Cardiac fibroblast (primary cell): ENCODE measurements around the gene EIF1AD.
"Not testable (repeated sequence)": the region's sequence is repeated elsewhere in the genome, so short reads cannot be mapped to it uniquely, and the experiment has no call there.

ENCODE experiments used
- DNase-seq, 2 donors: peaks; one replicate each; pipeline versions ENCODE4 v3.0.0 to v3.0.0-alpha.2; 2010; ENCODE audit warnings: low read depth in 2 of 2
- H3K4me3 ChIP-seq, 2 donors: replicated peaks in 1 of 2; 1 replicate in 1 of 2; 2 replicates in 1 of 2; pipeline ENCODE4 v1.5.1; 2011; ENCODE audit warnings: low read depth in 2 of 2, low read length in 2 of 2, mild to moderate bottlenecking in 2 of 2, moderate library complexity in 1 of 2
- TF ChIP-seq, protein P1 (sequence below): IDR thresholded peaks from one replicate; pipeline ENCODE4 v1.5.1; 2011; ENCODE audit warnings: low read depth, mild to moderate bottlenecking, low read length, inconsistent platforms

Gene EIF1AD

GRCh38 chr11:65958774-65959420, 43.1 kb downstream of the EIF1AD start:
- no peak overlapping the region for H3K4me3 ChIP-seq
- TF ChIP-seq, protein P1, sequence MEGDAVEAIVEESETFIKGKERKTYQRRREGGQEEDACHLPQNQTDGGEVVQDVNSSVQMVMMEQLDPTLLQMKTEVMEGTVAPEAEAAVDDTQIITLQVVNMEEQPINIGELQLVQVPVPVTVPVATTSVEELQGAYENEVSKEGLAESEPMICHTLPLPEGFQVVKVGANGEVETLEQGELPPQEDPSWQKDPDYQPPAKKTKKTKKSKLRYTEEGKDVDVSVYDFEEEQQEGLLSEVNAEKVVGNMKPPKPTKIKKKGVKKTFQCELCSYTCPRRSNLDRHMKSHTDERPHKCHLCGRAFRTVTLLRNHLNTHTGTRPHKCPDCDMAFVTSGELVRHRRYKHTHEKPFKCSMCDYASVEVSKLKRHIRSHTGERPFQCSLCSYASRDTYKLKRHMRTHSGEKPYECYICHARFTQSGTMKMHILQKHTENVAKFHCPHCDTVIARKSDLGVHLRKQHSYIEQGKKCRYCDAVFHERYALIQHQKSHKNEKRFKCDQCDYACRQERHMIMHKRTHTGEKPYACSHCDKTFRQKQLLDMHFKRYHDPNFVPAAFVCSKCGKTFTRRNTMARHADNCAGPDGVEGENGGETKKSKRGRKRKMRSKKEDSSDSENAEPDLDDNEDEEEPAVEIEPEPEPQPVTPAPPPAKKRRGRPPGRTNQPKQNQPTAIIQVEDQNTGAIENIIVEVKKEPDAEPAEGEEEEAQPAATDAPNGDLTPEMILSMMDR, result no peak
- DNase-seq, result no peak

DNA sequence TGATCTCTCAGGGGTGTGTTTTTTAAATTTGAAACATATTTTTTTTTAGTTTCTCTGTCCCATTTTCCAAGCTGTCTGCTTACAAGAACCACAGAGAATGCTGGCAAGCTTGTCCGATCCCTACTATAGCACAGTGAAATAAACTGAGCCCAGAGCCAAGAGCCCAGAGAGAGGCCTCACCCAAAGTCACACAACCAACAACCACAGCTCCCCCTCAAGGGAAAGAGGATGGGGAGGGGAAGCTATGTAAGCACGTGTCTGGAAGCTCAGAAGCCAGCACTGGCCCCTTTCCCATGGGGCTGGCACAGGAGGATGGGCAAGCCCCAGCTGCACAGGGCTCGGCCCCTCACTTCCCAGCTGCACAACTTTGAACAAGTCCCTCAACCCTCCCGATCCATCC, 43.7 kb downstream of the EIF1AD start:
- TF ChIP-seq, protein P1, result no peak
- no peak for DNase-seq
- no peak overlapping the region for H3K4me3 ChIP-seq

DNA sequence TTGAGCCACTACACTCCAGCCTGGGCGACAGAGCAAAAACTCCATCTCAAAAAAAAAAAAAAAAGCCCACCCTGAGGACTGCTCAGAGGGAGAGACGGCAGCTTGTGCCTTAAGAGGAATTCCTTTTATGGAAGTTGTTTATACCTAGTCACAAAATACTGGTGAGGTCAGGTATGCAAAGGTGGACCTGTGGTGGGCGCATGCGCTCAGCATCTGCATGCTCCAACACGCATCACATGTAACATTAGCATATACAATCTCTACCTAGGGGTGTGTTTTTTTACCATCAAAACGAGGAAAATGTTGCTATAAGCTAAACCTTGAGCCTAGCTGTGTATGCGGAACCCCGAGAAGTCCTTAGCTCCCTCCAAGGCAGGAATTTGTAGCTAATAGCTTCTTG, 47.2 kb downstream of the EIF1AD start:
- no peak for DNase-seq
- TF ChIP-seq, protein P1, result no peak
- H3K4me3 ChIP-seq, result no peak overlapping the region

GRCh38 chr11:65953471-65953870, 48.5 kb downstream of the EIF1AD start:
- TF ChIP-seq, protein P1, result no peak
- no peak for DNase-seq
- H3K4me3 ChIP-seq, result no peak overlapping the region

- H3K4me3 ChIP-seq, result no peak overlapping the region
- TF ChIP-seq, protein P1, result no peak
- DNase-seq, result no peak
Observed at GRCh38 chr11:65952052-65952521, 49.9 kb downstream of the EIF1AD start.

GRCh38 chr11:65951641-65952040, 50.3 kb downstream of the EIF1AD start:
- not testable (repeated sequence) for H3K4me3 ChIP-seq, DNase-seq

GRCh38 chr11:65950711-65951110, 51.2 kb downstream of the EIF1AD start:
- not testable (repeated sequence) for DNase-seq, H3K4me3 ChIP-seq

DNA sequence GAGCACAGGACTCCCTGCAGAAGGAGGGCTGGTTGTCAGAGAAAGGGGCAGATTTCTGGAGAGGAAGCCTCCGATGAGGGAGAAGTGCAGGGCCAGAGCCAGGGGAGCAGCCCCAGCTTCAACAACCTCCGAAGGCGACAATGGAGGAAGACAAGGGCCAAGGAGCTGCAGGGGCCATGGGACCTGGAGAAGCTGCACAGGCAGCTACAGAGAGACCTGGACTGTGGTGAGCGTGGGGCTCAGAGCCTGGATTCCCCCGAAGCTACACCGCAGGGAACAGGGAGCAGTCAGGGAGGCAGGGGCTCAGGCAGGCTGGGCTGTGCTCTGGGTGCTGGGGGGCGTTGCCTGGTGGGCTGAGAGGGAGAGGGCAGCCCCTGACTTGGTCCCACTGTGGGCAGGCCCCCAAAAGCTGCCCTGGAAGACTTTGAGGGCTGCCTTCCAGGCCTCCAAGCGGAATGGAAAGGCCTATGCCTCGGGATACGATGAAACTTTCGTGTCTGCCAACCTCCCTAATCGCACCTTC, 54.3 kb downstream of the EIF1AD start:
- no peak for DNase-seq
- no peak overlapping the region for H3K4me3 ChIP-seq
- TF ChIP-seq, protein P1, result no peak
